GM19240 (cell line): ENCODE measurements around the gene DCPS.
"Not testable (repeated sequence)": the region's sequence is repeated elsewhere in the genome, so short reads cannot be mapped to it uniquely, and the experiment has no call there.

ENCODE experiments used
- DNase-seq: peaks from one replicate; pipeline ENCODE4 v3.0.0; 2011; ENCODE audit warnings: low spot score; ENCODE audit not compliant: insufficient read length

Gene DCPS

DNA sequence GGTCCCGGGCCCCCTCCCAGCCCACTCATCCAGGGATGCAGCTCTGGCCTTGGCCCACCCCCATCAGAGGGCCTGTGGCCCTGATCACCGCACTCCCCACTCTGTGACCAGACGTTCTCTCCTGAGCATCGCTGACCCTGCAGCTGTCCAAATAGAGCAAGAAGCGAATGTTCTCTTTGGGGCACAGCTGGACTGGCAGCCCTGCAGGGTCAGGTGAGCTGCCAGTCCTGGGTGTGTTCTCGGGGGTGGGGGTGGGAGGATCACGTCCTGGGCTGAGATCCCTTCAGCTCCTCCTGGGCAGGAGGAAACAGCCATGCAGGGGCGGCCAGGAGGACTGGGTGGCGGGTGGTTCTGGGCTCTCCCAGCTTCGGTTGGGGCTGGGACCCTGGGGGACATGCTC, 78.1 kb downstream of the DCPS start:
- DNase-seq, result not testable (repeated sequence)

DNA sequence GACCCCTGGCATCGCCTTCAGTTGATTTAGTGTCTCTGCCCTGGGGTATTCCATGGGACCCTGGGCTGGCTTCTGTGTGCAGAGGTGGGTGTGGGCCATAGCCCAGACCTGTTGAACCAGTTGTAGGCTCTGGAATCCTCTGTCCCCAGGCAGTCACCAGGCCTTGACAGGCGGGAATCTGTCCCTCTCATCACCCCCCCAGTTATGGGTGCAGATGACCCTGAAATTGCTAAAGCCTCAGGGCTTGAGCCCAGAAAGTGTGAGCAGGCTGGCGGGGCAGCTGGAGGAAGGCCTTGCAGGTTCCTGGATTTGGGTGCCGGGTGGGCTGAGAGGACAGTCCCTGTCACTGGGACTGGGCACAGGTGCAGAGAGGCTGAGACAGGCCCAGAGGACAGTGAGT, 78.8 kb downstream of the DCPS start:
- DNase-seq, result not testable (repeated sequence)

DNA sequence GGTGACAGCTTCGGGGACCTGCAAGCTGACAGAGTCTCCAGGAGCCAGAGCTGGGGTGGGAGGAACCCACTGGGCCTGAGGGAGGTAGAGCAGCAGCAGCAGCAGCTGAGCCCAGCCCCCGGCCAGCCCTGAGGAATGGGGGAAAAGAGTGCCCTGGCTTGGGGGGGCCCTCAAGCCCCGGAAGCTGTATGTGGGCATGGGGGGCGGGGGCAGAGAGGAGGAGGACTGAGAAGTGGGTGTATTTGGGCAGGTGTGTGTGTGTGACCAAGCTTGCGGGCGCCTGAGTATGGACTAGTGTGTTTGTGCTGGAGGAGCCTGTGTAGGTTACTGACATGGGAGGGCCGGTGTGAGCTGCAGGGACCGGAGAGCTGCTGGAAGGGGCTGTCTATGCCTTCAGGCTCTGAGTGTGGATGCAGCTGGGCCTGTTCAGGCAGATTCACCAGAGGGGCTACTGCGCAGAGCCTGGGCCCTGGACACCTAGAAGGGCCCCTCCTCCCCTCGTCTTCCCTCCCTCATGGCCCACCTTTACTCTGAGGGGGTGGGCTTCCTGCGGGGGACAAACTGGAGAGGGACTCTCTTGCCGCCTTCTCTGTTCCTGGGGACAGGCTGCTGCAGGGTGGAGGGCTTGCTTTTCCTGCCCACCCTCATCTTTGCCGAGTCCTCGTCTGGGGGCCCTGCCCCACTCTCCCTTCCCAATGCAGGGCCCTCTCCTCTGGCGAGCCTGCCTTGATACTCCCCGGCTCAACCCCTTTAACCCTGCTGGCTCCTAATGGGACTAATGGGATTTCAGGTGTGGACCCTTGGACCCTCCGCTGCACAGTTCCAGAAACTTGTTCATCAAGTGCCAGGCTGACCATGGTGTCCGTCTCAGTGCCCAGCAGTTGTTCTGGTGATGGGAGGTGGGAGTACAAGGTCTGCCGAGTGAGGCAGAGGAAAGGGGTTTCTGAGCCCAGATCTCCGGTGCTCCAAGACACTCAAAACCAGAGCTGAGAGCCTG, 79.8 kb downstream of the DCPS start:
- no peak for DNase-seq

DNA sequence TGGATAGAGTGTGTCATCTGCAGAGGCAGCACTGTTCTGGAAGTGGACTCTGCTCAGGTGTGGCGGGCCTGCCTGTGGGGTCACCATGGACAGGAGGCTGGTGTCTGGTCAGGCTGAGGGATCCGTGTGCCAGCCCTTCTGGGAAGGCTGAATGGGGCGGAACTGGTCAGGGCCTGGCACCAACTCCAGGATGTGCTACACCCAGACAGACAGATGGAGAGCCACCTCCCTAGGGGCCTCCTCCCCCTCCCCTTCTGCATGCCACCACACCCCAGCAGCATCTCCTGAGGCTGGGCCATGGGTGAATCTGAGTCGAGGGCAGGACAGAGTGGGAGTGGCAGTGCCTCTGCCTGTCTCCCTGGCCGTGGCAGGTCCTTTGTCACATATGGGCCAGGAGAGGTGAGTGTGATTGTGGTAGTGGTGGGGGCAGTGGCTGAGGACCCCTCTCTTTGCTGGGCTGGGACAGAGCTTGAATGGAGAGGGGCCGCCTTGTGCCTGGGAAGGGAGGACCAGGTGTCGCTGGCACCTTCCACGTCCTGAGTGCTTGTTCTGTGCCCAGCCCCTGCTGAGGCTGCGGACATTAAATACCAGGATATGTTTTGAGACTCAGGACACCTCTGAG, 80.7 kb downstream of the DCPS start:
- DNase-seq, result no peak

DNA sequence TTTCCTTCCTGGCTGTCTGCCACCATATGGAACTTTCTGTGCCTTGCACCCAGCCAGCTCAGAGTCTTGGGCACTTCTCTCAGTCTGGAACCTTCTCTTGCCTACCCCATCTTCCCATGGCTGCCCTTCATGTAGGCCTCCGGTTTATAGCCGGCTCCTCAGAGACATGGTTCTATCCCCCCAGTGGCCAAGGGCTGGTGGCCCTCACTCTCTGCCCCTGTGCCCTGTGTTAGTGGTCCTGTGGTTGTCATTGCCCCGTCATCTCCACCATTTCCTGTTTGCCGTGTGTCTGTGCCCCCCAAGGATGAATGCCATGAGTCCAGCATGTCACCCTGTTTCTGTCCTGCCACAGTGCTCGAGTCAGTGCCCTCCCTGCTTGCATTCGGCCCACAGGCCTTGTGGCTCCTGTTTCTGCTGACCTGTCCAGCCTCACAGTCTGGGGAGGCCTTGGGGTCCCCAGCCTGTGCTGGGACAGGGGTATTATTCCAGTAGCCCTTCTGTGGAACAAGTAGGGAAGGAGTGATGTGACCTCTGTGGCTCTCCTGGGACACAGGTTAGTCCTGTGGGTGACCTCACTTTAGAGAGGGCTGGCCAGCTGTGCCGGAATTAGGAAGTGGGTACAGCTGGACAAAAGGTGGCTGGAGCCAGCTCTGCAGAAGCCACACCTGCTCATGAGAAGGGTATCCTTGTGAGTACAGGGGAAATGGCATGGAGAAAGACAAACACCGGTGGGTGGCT, 82.3 kb downstream of the DCPS start:
- no peak for DNase-seq

DNA sequence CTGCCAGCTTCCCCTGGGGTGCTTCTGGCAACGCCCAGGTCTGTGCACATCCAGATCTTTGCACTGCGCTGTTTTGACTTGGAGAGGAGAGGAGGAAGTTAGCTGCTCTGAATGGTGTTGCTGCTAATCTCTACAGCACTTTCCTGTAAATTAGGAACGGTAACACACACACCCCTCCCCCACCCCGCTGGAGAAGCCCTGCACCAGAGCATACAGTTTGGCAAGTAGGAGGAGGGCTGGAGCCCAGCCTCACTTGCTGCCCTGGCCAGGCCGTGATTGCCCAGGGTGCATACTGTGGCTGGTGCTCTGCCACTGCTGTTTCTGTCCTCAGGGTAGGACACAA, 82.8 kb downstream of the DCPS start:
- DNase-seq, result not testable (repeated sequence)

DNA sequence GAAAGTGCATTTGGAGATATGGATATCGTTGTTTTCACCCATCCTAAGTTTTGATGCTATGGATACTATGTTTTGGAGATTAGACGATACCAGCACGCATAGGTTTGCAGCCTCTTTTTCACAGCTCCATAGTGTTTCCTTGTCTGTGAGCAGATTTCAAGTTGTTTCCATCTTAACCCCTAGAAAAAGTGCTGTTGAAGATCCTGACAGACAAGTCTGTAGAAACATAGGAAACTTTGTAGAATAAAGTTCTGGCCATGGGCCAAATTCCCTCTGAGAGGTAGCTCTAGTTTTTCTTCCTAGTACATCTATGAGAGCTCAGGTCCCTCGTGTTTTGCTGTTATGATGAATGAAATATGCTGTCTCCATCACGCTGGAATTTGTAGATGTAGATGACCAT, 84.0 kb downstream of the DCPS start:
- no peak for DNase-seq

DNA sequence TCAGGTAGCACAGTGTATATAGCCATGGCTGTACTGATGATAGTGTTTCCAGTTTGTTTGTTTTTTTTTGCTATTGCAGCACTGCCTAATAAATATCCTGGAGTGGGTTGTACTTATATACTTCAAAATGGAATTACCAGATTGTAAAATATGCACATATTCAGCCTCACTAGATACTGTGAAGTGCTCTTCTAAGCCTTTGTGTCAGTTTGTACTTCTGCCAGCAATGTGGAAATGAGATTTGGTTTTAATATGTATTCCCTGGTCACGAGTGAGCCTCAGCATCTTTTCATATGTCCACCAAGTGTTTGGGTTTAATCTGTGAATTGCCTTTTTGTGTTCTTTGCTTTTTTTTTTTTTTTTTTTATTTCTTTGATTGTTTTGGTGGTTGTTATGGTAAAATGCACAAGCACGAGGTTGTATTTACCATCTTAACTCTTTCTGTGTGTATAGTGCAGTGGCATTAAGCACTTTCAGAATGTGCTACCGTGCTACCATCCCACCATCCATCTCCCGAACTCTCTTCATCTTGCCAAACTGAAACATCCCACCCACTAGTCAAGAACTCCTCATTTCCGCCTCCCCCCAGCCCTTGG, 86.5 kb downstream of the DCPS start:
- DNase-seq, result no peak

DNA sequence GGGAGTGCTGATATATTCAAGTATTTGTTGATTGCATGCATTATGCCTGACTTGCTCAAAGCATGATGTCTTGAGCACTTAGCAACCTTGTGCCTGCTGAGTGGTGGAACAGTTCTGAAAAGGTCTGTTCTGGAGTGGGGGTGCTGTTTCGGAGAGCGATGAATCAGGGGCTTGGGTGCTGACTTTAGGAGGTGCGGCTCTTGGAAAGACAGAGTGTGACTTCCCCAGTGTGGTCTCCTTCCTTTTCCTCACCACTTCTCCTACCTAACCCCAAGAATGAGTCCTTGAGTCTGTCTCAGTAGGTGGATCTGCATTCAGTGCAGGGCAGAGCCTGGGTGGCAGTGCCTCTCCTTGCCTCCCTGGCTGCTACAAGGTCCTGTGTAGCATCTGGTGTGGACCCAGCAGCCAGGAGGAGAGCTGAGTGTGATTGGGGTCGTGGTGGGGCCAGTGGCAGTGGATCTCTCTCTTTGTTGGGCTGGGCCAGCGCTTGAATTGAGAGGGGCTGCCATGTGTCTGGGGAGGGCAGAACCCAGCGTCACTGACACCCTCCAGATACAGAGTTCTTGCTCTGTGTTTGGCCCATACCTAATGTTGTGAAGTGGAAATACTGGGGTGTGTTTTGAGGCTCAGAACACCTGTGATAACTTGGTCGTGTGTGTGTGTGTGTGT, 87.6 kb downstream of the DCPS start:
- no peak for DNase-seq

DNA sequence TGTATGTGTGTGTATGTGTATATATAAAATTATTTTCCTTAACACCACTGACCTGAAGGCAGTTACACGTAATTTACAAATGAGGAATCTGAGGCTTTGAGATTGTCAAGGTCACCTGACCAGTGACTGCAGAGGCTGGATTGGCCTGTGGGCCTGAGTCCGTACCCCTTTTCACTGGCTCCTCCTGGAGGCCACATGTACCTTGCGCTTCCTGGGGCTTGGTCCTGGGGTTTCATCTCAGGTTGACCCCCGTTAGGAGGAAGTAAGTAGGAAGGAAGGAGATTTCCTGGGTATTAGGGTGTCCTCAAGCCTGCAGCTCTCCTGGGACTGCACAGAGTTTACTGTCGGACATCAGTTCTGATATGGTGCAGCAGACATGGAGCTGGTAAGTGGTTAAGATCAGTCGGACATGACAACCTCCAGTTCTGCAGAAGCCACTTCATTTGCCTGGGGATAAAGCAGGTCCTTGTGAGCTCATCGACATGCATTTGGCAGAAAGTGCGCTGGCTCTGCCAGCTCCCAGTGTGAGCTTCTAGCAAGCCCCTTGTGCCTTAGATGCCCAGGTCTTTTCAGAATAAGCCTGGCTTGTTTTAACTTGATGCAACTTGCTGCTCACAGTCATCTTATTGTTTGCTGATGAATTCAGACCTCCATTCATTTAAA, 88.2 kb downstream of the DCPS start:
- no peak for DNase-seq

DNA sequence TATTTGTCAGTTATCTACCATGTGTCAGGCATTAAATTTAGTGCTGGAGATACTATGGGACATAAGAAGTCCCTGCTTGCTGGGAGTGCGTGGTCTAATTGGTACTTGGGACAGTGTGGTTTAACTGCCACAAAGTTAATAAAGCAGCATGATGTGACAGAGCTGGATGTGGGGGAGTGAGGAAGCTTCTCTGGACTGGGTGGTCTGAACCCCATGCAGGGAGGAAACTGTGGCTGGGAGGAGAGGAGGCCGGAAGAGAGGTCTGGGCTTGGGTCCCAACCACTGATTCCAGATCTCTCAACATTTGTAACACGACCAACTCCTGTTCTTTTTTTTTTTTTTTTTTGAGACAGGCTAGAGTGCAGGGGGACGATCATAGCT, 88.8 kb downstream of the DCPS start:
- DNase-seq, result no peak

DNA sequence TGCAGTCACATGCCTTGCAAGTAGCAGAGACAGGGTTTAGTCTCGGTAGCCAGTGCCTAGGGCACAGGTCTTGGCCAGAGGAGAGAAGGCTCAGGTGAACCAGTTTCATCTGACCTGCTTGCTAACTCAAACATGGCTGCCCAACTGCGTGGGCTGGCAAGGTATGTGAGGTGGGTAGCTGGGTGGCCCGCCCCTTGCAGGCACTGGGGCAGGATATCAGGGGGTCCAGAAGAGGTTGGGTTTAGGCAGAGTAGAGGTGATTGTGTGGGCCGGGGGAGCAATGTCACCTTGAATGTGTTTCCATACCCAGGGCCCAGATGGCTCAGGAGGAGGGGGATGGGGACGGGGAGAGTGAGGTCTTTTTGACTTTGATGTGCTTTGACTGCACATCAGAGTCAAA, 89.3 kb downstream of the DCPS start:
- no peak for DNase-seq

DNA sequence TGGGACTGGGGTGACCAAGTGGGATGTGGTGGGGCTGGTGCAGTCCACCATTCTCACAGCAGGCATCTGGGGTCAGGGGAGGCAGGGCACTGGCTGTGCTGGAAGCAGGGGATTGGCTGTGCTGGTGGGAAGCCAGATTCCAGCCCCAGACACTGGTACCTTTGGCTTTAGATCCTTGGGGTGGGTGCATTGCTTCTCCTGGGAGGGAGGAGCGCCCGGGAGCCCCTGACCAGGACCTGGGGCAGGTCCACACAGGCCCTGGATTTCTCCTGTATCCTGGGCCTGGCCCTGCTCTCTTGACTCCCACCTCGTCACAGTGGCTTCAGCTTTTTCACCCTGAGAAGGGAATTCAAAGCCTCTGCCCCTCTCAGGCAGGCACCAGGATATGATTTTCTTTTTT, 90.2 kb downstream of the DCPS start:
- DNase-seq, result no peak

DNA sequence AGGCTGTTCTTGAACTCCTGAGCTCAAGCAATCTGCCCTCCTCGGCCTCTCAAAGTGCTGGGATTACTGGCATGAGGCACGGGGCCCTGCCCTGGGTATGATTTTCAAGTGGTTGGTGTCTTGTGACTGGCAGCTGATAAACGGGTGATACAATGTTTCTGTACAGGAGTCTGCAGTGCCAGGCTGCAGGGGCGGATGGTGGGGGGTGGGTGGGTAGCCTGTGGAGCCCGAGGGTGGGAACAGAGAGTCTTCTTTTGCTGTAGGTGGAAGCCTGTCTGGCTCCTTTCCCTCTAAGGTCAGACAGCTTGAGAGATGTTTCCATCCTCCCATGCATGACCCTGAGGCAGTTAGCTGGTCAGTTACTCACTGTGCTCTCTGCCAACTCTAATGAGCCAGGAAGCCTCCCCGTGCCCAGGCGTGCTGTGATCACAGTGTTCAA, 90.8 kb downstream of the DCPS start:
- DNase-seq, result not testable (repeated sequence)
